ENCODE data around the gene RNF151.
A peak's percentile ranks its signal among the peaks of the same experiment; 100 is the strongest.
"Not testable (repeated sequence)": the region's sequence is repeated elsewhere in the genome, so short reads cannot be mapped to it uniquely, and the experiment has no call there.

The RNF151 gene

GRCh38 chr16:1960665-1961630 lies 5.7 kb upstream of the RNF151 start:
- no peak for DNase-seq

GRCh38 chr16:1961651-1962067 lies 5.0 kb upstream of the RNF151 start:
- no peak for DNase-seq

- not testable (repeated sequence) for DNase-seq
Measured at GRCh38 chr16:1962161-1963153, 4.2 kb upstream of the RNF151 start.

GRCh38 chr16:1963806-1964505 lies 2.7 kb upstream of the RNF151 start:
- no peak for DNase-seq

- DNase-seq: peak; percentile 69
Measured at GRCh38 chr16:1964506-1965395, 1.9 kb upstream of the RNF151 start, which contains the start of gene RPS2. Gene RPS2 (minus strand): TSS chr16:1964826. CDS start chr16:1964625, 201 bp downstream.

GRCh38 chr16:1965396-1966001 lies 1.2 kb upstream of the RNF151 start:
- DNase-seq: no peak

- DNase-seq: no peak
Measured at GRCh38 chr16:1968146-1968953, 1.7 kb downstream of the RNF151 start.

- DNase-seq: no peak
Measured at GRCh38 chr16:1971796-1972489, 5.3 kb downstream of the RNF151 start, which contains the start of gene TBL3. Gene TBL3 (plus strand): TSS chr16:1972053. CDS start chr16:1972165, 112 bp downstream.

- DNase-seq: no peak
Measured at GRCh38 chr16:1972490-1972877, 5.8 kb downstream of the RNF151 start.

GRCh38 chr16:1973461-1974156 lies 7.0 kb downstream of the RNF151 start:
- no peak for DNase-seq

- no peak for DNase-seq
Measured at GRCh38 chr16:1974157-1975070, 7.8 kb downstream of the RNF151 start.

- DNase-seq: no peak
Measured at GRCh38 chr16:1975432-1976215, 9.0 kb downstream of the RNF151 start.

GRCh38 chr16:1976216-1976520 lies 9.5 kb downstream of the RNF151 start:
- no peak for DNase-seq

GRCh38 chr16:1976951-1977874 lies 10.6 kb downstream of the RNF151 start:
- DNase-seq: no peak

- DNase-seq: no peak
Measured at GRCh38 chr16:1977875-1978268, 11.2 kb downstream of the RNF151 start.
